Measurements from ENCODE around the gene ELK4. TPM values are rescaled to one million over a fixed set of nuclear protein-coding genes. Genes with fewer than 3 reads are reported as not detected.
"Not testable (repeated sequence)": the region's sequence is repeated elsewhere in the genome, so short reads cannot be mapped to it uniquely, and the experiment has no call there.

Gene ELK4
- total RNA-seq, 1 donor from 2014 or later = 26.9 TPM

DNA sequence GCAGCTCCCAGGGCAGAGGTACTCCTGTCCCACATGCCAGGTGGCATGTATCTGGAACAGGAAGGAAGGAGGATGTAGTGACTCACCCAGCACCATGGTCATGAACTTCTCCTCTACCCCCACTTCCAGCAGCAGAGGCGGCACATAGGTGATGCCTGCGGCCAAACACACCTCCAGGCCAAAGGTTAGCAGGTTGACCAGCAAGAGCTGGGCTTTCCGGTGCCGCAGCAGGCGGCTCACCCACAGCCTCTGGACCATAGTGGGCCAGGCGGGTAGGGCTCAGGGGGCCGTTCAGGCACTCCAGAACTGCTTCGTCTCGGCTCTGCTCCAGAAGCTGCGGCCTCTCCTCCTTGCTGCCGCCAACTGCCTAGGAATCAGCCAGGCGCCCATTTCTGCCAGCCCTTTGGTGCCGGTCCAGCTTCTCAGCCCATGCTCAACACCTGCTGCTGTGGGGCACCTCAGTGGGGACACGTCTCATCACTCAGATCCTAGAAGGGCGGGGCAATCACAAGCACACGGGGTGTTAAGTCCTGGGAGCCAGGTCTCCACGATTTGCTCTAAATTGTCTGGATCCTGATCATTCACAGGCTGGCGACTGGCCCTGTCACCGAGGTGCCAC, 32.7 kb upstream of the ELK4 start:
- peak; percentile 79 for DNase-seq (ENCODE audit: low read depth)

DNA sequence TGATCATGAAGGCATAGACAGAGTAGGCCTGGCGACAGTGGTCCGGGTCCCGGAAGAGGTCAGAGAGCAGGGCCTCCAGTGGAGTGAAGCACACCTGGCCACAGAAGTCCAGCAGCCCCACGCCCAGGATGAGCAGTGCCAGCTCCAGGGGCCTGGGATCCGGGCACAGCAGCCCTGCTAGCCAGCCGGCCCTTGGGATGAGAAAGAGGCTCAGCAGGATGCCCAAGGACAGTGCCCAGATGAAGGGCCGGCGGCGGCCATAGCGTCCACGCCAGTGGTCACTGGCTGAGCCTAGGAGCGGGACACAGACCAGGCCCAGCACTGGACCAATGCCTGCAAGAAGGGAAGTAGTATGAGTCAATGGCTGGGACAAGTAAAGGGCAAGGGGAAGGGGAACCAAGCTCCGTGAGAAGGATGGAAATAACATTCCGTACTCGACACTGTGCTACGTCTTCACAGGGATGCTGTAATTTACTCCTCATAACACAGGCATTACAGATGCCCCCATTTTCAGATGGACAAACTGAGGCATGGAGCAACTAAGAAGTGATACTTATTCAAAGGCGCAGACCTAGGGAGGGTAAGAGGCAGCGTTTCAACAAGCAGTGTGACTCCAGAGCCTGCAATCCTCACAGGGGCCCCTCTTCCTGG, 31.6 kb upstream of the ELK4 start:
- no peak for DNase-seq (ENCODE audit: low read depth)

DNA sequence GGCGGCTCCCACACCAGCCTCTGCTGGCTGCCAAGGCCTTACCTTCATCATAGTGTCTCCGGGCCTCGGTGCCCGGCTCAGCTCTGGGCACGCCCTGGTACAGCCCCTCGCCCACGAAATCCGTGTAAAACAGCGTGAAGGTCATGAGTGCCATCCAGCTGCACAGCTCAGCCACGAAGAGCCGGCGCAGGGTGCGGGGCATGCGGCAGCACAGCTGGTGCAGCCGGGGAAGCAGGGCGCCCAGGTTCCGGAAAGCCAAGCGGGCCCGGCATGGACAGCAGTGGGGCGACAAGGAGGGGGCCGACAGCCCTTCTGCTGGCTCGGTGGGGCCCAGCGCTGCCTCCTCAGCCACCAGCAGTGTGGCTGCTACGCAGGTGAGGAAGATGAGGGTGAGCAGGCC, 31.0 kb upstream of the ELK4 start:
- DNase-seq (ENCODE audit: low read depth) = no peak

DNA sequence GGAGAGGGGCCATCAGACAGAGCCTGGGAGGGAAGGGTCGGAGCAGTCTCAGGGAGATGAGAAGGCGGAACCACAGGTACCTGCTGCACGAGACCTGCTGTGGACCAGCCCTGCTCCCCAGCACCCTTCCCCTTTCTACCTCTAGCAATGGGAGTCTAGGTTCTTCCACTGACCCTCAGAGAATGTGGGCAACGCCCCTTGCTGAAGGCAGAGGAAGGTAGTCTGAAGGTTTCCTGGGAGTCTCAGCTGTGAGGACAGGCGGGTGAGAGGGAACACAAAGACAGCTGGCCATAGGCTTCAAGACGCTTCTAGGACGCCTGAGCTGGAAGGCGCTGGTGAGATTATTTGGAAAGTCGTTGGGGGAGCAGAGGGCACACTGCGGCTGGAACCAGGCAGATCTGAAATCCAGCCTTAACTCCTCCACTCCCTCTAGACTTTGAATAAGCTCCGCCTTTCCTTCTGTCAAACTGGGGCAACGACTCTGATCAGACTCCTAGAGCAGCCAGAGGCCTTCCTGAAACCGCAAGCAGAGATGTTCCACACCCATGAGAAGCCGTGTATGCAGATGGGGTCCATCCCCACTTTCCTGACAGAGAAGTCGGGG, 30.4 kb upstream of the ELK4 start:
- DNase-seq (ENCODE audit: low read depth) = no peak

DNA sequence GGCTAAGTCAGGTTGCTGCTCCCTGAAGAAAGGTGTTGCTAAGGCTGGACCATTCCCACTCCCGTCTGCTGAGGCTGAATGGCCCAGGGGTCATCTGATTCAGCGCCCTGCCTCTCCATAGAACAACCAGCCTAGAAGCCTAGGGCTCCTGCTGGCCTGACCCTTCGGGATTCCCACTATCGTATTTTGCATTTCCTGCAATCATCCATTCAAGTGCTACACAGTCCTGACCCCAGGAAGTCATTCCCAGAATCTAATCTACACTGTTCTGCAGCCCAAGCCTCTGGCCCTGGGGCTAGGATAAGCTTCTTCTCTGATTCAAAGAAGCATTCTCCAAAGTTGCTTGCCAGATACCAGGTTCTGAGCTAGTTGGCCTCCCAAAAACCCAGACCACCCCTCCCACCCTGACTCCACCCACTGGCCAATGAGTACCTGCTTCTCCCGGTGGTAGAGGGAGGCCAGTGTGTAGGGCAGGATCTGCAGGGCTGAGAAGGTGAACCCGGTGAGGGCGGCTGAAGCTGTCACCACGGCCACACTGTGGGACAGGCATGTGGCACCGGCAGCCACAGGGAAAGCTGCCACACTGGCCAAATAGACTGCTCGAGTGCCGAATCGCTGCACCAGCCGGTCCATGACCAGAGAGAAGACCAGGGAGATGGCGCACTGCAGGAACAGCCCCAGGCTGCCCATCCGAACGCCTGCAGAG, 29.8 kb upstream of the ELK4 start:
- peak; percentile 15 for DNase-seq (ENCODE audit: low read depth)

DNA sequence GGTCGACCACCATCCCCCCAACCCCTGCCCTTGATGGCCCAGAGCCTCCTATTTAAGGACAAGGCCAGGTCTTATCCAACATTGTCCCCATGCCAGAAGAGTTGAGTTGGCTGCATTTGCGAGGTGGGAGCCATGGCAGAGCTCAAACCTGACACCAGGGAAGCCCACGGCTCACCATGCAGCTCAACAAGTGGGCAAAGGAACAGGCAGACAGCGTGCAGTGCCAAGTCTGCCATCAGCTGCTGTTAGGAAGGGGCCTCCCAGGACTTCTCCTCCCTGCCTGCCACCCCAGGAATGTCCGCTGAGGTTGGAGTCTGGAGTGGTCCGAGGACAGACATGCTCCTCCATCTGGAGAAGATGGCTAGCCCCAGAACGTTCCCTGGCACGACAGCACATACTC, 28.6 kb upstream of the ELK4 start:
- no peak for DNase-seq (ENCODE audit: low read depth)

DNA sequence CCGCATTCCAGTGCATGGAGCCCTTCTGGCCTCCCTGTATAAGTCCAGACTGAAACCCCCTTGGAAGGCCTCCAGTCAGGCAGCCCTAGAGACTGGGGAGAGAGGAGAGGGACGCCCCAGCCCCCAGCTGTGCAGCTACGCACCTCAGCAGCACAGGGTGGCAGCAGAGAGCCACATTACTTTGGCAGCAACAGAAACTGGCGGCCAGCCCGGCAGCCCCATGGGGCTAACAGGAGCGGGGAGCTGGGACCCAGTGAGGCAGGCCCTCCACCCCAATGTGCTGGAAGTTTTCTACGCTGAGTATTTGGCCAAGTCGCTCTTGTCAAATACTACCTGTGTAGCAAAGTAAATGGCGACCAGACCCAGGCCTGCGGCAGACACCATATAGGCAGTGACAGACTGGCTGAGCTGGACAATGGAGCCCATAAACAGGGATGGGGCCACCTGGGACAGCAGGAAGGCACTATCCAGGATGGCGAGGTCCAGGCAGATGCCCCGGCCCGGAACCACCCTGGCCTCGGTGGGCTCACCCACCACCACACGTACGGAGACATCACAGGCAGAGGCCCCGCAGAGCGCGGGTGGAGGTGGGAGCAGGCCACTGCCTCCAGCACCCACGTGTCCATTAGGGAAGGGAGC, 27.3 kb upstream of the ELK4 start:
- peak; percentile 16 for DNase-seq (ENCODE audit: low read depth)

DNA sequence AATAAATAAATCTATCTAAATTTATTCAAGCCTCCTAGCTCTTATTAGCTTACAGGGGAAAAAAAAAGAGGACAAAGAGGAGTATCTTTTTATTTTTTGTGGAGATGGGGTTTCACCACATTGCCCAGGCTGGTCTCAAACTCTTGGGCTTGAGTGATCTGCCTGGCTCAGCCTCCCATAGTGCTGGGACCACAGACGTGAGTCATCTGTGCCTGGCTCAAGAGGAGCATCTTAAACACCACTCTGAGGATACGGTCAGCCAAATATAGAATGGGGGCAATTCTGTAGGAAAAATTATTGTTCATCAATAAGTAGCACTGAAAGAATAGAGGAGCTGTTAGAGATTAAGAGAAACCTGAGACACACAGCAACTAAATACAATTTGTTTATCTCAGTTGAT, 24.4 kb upstream of the ELK4 start:
- no peak for DNase-seq (ENCODE audit: low read depth)

DNA sequence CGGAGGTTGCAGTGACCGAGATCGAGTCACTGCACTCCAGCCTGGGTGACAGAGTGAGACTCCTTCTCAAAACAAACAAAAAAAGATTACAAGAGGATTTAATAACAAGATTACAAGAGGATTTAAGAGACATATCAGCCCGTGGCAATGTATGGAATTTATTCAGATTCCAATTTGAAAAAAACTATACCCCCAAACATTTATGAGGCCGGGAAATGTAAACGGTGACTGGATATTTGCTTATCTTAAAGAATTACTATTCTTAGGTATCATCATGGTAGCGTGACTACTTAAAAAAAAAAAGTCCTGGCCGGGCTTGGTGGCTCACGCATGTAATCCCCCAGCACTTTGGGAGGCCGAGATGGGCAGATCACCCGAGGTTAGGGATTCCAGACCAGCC, 21.2 kb upstream of the ELK4 start:
- no peak for DNase-seq (ENCODE audit: low read depth)

DNA sequence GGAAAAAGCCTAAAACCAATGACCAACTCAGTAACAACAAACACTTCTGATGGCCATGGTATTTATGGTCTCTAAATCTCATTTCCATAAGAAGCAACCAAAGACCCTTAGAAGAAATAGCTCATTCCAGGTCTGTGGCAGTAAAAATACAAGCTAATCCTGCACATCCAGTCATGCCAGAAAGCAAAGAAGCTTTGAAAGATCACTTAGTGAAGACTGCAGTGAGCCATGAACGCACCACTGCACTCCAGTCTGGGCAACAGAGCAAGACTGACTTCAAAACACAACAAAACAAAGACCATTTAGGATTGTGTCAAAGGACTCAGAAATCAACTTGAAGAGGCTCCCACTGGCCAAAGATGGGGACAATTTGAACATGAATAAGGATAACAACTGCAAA, 18.4 kb upstream of the ELK4 start:
- DNase-seq (ENCODE audit: low read depth) = no peak

DNA sequence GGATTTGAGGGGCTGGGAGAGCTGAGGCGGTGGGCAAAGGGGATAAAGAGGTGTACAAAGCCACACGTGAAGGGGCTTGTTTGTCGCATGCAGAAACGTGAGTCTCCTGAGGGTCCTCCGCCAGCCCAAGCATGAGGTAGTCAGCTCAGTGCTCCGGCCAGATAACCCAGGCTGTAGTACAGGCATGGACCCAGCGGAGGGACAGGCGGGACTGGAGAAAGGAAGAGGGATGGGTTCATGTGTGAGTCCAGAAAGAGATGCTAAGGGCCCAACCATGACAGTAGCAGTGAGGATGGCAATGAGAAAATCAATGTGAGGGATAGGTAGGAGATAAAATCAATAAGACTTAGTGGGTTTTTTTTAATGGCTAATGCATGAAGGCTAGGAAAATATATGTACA, 13.7 kb upstream of the ELK4 start:
- DNase-seq (ENCODE audit: low read depth) = no peak

DNA sequence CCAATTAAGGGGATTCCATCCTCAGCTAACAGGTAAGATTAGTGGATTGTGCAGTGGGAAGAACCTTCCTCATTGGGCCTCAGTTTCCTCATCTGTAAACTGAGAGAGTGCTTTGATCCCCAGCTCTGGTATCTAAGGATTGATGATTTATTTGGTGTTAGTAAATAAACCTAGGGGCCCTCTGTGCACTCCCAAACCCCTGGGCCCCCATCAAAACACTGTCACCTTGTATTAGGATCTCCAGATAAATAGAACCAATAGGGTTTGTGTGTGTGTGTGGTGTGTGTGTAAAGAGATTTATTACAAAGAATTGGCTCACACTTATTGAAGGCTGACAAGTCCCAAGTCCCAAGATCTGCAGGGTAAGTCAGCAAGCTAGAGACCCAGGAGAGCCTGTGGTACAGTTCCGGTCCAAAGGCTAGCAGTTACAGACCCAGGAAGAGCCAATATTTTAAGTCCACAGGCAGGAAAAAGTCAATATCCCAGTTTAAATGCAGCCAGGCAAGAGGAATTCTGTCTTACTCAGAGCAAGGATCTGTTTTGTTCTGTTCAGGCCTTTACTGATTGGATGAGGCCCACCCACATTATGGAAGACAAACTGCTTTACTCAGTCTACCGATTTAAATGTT, 11.0 kb upstream of the ELK4 start:
- no peak for DNase-seq (ENCODE audit: low read depth)

DNA sequence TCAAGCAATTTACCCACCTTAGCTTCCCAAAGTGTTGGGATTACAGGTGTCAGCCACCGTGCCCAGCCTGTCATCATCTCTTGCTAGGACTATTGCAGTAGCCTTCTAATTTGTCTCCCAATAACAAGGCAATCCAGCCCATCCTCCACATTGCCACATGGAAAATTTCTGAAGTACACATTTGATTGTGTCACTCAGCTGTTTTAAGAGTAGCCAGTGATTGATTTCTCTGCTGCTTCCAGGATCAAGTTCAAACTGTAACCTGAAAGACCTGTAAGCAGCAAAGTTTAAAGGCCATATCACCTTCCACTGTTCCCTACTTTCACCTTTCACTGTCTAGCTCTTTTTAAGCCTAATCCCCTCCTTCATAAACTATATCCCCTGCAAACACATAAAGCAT, 7.8 kb upstream of the ELK4 start:
- DNase-seq (ENCODE audit: low read depth) = no peak

DNA sequence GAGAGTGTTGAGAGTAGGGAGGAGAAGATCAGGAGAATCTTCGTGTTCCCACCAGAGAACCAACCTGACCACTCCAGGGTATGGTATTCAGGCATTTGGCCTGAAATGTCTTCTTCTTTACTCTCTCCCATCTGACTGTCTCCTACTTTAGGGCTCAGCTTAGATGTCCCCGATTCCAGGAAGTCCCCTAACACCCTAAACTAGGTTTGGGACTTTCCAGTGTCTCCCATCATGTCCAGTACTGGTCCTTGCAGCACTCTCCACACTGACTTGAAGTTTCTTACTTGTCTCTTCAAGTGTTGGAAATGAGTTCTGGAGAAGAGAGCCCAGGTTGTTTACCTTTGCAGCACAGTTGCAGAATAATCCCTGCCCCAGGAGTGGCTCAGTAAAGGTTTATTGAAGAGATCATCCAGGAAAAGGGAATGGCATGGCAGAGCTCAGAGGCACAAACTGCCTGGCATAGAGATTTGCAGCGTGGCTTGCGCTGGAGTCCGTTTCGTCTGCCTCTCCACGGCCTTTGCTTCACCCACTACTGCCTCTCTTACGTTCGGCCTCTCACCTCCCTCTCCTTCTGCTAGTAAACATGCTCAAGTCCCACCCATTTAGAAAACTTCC, 6.2 kb upstream of the ELK4 start:
- no peak for DNase-seq (ENCODE audit: low read depth)

DNA sequence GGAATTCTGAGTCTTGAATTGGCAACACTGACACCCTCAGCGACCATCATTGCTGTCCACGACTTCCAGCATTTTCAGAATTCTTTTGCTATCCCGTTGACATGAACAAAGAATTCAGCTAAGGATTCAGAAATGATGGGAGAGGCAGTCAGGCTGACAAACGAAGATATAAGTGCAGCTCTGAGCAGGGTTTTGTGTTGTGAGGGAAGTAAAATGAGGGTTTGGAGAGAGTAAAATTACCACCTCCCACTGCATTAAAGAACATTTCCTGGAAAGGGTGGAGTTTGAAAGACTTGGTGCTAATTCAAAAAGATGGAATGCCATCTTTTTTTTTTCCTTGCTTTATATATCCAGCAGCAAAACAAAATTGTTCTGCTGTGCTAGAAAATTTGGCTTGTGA, 4.9 kb upstream of the ELK4 start:
- no peak for DNase-seq (ENCODE audit: low read depth)

DNA sequence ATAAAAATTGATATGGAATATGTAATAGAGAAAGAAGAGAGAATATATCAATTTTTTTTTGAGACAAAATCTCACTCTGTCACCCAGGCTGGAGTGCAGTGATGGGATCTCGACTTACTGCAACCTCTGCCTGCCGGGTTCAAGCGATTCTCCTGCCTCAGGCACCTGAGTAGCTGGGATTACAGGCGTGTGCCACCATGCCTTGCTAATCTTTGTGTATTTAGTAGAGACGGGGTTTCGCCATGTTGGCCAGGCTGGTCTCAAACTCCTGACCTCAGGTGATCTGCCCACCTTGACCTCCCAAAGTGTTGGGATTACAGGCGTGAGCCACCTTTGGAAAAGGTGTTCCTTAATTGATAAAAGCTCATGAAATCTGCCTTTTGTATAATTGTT, 4.3 kb upstream of the ELK4 start:
- DNase-seq (ENCODE audit: low read depth) = not testable (repeated sequence)

DNA sequence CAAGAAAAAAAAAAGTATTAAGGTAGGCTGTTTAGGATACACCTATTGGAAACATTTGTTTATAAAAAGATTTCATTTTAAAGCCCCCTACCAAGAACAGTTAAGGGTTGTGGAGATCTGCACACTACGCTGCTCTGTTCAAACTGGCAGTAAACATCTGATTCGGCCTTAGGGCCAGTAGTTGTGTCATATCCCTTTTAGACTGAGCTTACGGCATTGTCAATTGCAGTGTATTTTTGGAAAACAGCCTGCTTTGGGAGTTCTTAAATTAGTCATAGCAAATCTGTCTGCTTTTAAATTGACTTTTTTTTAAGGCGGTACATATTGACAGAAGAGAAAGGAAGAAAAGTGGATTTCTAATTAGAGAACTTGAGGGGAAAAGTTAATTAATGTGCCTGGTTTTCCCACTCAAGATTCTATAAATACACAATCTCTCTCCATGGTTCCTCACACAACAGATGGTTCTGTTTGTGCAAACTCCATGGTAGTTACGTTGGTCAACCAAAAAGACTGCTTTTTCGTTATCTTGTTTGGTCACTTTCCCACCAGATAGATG, 1.7 kb upstream of the ELK4 start:
- DNase-seq (ENCODE audit: low read depth) = no peak

DNA sequence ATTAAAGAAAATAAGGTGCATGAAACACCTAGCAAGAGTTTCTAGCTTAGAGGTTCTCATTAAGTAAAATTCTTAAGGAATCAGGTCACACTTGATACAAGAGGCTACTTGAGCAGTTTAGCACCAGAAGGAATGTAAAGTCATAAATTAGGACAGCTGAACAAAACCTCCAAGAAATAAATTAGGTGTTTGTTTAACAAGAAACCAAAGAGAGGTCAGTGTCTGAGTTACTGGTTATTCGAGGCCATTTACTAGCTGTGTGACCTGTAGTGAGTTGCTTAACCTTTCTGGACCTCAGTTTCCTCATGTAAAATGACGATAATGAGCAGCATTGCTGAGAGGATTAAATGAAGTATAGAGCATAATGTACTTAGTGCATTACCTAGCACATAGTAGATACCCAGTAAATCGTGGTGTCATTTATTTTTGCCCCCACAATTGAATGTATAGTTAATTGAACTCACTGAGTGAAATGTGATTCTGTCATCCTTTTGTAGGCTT, 908 bp upstream of the ELK4 start:
- peak; percentile 76 for DNase-seq (ENCODE audit: low read depth)

DNA sequence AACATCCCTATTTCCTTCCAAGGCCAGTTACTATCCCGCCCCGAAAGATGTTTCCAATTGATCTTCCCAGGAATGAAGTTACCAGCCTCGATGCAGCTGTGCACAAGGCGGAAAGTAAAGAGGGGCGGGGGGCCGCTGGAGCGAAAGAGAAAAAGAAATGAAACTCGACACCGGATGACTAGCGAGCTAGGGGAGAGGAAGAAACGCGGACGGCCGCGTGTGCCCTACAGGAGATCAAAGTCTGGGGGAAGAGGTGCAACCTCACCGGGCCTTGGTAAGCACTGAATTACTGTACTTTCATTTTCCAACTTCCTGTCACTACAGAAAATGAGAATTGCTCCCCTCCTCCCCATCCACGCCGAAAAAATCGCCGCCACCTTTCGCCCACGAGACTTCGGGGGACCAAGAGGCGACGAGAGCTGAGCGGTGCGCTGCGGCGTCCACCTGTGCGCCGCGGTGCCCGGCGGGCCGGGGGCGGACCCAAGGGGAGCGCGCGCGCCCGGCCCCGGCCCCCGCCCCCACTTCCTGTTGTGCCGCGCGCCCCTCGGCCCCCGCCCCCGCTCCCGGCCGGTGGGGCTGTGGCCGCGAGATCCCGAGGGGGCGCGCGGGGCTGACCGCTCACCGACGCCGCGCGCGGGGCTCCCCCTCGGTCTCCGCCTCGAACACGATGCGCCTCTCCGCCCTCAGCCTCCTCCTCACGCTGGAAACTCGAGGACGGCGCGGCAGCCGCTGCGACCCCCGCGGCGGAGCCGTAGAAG, 622 bp downstream of the ELK4 start:
- DNase-seq (ENCODE audit: low read depth) = peak; percentile 72

DNA sequence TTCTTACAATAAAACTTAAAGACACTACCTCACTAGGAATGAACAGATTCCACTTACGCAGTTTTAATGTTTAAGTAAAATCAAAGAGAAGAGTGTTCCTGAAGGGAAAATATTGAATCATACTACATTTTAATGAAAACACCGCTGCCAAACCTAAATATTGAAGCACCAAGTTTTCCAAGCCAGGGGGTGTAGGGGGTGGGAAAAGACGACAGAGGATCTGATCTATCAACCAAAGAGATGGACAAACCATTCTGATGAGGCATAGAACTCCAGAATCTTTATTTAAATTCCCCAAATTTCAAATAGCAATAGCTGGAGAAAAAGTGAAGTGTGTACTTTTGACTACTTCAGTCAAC, 1.2 kb downstream of the ELK4 start:
- DNase-seq (ENCODE audit: low read depth) = no peak

Measured in renal cortical epithelial cell (primary cell).